ENCODE measurements around the gene MRC1.

The MRC1 gene

GRCh38 chr10:17954861-17955260 lies 145.7 kb downstream of the MRC1 start:
- TF ChIP-seq MYC (IDR thresholded peaks at IDR 0.05; ENCODE audit: low read depth, low read length) (no peak), POLR2A (IDR thresholded peaks at IDR 0.05; ENCODE audit: extremely low read depth, insufficient read length) (no peak), CTCF (IDR thresholded peaks at IDR 0.05; ENCODE audit: low read depth, low read length) (no peak), MAX (IDR thresholded peaks at IDR 0.05; ENCODE audit: low read depth, low read length) (no peak)
- no peak overlapping the region for H3K4me3 ChIP-seq (ENCODE audit: low read depth, low read length)
- no peak for DNase-seq (ENCODE audit: low read depth)

GRCh38 chr10:17958049-17958448 lies 148.9 kb downstream of the MRC1 start:
- H3K4me3 ChIP-seq (ENCODE audit: low read depth, low read length) = no peak overlapping the region
- DNase-seq (ENCODE audit: low read depth) = no peak
- TF ChIP-seq MAX (IDR thresholded peaks at IDR 0.05; ENCODE audit: low read depth, low read length) = no peak
- TF ChIP-seq POLR2A (IDR thresholded peaks at IDR 0.05; ENCODE audit: extremely low read depth, insufficient read length) = no peak
- TF ChIP-seq MYC (IDR thresholded peaks at IDR 0.05; ENCODE audit: low read depth, low read length) = no peak
- no peak for TF ChIP-seq CTCF (IDR thresholded peaks at IDR 0.05; ENCODE audit: low read depth, low read length)

- H3K4me3 ChIP-seq (ENCODE audit: low read depth, low read length) = no peak overlapping the region
- DNase-seq (ENCODE audit: low read depth) = no peak
- TF ChIP-seq POLR2A (IDR thresholded peaks at IDR 0.05; ENCODE audit: extremely low read depth, insufficient read length) (no peak), MYC (IDR thresholded peaks at IDR 0.05; ENCODE audit: low read depth, low read length) (no peak), MAX (IDR thresholded peaks at IDR 0.05; ENCODE audit: low read depth, low read length) (no peak), CTCF (IDR thresholded peaks at IDR 0.05; ENCODE audit: low read depth, low read length) (no peak)
These were observed 150.7 kb downstream of the MRC1 start for GRCh38 chr10:17959870-17960269.

Data from NB4 (cell line).